ENCODE results near the gene BPIFB1. TPM values are rescaled to one million over a fixed set of nuclear protein-coding genes. Genes with fewer than 3 reads are reported as not detected.

BPIFB1 gene
- total and polyA plus RNA-seq, 2 of the 13 experiments (the other 11 are each of a cell fraction or from before 2014, with no cell fraction given) = 0.82 to 4.4 TPM

GRCh38 chr20:33281550-33282146 is 1.4 kb upstream of the BPIFB1 start (continued):
- TF ChIP-seq, protein P1, sequence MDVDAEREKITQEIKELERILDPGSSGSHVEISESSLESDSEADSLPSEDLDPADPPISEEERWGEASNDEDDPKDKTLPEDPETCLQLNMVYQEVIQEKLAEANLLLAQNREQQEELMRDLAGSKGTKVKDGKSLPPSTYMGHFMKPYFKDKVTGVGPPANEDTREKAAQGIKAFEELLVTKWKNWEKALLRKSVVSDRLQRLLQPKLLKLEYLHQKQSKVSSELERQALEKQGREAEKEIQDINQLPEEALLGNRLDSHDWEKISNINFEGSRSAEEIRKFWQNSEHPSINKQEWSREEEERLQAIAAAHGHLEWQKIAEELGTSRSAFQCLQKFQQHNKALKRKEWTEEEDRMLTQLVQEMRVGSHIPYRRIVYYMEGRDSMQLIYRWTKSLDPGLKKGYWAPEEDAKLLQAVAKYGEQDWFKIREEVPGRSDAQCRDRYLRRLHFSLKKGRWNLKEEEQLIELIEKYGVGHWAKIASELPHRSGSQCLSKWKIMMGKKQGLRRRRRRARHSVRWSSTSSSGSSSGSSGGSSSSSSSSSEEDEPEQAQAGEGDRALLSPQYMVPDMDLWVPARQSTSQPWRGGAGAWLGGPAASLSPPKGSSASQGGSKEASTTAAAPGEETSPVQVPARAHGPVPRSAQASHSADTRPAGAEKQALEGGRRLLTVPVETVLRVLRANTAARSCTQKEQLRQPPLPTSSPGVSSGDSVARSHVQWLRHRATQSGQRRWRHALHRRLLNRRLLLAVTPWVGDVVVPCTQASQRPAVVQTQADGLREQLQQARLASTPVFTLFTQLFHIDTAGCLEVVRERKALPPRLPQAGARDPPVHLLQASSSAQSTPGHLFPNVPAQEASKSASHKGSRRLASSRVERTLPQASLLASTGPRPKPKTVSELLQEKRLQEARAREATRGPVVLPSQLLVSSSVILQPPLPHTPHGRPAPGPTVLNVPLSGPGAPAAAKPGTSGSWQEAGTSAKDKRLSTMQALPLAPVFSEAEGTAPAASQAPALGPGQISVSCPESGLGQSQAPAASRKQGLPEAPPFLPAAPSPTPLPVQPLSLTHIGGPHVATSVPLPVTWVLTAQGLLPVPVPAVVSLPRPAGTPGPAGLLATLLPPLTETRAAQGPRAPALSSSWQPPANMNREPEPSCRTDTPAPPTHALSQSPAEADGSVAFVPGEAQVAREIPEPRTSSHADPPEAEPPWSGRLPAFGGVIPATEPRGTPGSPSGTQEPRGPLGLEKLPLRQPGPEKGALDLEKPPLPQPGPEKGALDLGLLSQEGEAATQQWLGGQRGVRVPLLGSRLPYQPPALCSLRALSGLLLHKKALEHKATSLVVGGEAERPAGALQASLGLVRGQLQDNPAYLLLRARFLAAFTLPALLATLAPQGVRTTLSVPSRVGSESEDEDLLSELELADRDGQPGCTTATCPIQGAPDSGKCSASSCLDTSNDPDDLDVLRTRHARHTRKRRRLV (CRISPR knock-in tag; IDR thresholded peaks at IDR 0.05) = no peak
- no peak for TF ChIP-seq HNF4A (CRISPR knock-in tag; IDR thresholded peaks at IDR 0.05)
- TF ChIP-seq CBFB (CRISPR knock-in tag; IDR thresholded peaks at IDR 0.05) = no peak
- TF ChIP-seq, protein P2, sequence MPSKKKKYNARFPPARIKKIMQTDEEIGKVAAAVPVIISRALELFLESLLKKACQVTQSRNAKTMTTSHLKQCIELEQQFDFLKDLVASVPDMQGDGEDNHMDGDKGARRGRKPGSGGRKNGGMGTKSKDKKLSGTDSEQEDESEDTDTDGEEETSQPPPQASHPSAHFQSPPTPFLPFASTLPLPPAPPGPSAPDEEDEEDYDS (CRISPR knock-in tag; IDR thresholded peaks at IDR 0.05) = no peak
- TF ChIP-seq SNAPC5 (CRISPR knock-in tag; IDR thresholded peaks at IDR 0.05; ENCODE audit: borderline replicate concordance) = peak; percentile 20; the same call in 1 of the 2 replicates
- TF ChIP-seq SP1 (IDR thresholded peaks at IDR 0.05) = no peak
- TF ChIP-seq SP1 (CRISPR knock-in tag; IDR thresholded peaks at IDR 0.05) = no peak
- TF ChIP-seq ZNF33A (CRISPR knock-in tag; IDR thresholded peaks at IDR 0.05; ENCODE audit: borderline replicate concordance) = no peak
- TF ChIP-seq ZNF841 (CRISPR knock-in tag; IDR thresholded peaks at IDR 0.05; ENCODE audit: borderline replicate concordance) = no peak
- TF ChIP-seq SP4 (CRISPR knock-in tag; IDR thresholded peaks at IDR 0.05) = no peak
- TF ChIP-seq ZNF609 (CRISPR knock-in tag; IDR thresholded peaks at IDR 0.05; ENCODE audit: borderline replicate concordance) = no peak
- TF ChIP-seq CEBPB (IDR thresholded peaks at IDR 0.05; ENCODE audit: borderline replicate concordance, low read depth, low read length) = no peak
- no peak for TF ChIP-seq LRRFIP1 (CRISPR knock-in tag; conservative IDR thresholded peaks at IDR 0.05)
- no peak for TF ChIP-seq ZSCAN31 (CRISPR knock-in tag; IDR thresholded peaks at IDR 0.05; ENCODE audit: low read depth)
- no peak for TF ChIP-seq TEAD2 (CRISPR knock-in tag; IDR thresholded peaks at IDR 0.05)
- TF ChIP-seq SNAI1 (CRISPR knock-in tag; IDR thresholded peaks at IDR 0.05; ENCODE audit: borderline replicate concordance) = no peak
- TF ChIP-seq ZNF136 (CRISPR knock-in tag; IDR thresholded peaks at IDR 0.05; ENCODE audit: low read depth) = no peak

Measured in HepG2 (cell line).